AG09319 (cell line): ENCODE data around the gene LTB4R.

Experiments
- DNase-seq: peaks from one replicate; pipeline ENCODE4 v3.0.0-alpha.2; 2010; ENCODE audit warnings: low read depth; ENCODE audit errors: extremely low read depth
- TF ChIP-seq, protein P1 (sequence below): IDR thresholded peaks from 2 replicates; pipeline ENCODE4 v1.5.1; 2011; ENCODE audit warnings: low read depth, mild to moderate bottlenecking, inconsistent platforms, low read length, moderate library complexity

The LTB4R gene

DNA sequence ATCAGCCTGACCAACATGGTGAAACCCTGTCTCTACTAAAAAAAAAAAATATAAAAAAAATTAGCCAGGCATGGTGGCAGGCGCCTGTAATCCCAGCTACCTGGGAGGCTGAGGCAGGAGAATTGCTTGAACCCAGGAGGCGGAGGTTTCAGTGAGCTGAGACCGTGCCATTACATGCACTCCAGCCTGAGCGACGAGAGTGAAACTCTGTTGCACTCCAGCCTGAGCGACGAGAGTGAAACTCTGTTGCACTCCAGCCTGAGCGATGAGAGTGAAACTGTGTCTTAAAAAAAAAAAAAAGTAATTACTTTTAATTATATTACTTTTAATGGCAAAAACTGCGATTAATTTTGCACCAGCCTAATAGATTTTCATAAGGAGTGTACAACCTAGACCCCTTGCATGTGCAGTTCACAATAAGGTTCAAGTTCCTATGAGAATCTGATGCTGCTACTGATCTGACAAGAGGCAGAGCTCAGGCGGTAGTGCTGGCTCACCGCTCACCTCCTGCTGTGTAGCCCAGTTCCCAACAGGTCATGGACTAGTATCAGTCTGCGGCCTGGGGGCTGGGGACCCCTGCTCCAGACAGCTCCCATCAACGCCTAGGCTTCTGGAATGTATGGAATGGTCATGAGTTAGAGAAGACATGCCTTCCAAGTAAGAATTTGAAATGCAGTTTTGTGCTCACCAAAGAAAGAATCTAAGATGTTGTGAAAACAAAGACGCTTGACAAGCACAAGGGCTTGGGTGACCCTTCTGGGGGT, 10.1 kb downstream of the LTB4R start:
- TF ChIP-seq, protein P1, sequence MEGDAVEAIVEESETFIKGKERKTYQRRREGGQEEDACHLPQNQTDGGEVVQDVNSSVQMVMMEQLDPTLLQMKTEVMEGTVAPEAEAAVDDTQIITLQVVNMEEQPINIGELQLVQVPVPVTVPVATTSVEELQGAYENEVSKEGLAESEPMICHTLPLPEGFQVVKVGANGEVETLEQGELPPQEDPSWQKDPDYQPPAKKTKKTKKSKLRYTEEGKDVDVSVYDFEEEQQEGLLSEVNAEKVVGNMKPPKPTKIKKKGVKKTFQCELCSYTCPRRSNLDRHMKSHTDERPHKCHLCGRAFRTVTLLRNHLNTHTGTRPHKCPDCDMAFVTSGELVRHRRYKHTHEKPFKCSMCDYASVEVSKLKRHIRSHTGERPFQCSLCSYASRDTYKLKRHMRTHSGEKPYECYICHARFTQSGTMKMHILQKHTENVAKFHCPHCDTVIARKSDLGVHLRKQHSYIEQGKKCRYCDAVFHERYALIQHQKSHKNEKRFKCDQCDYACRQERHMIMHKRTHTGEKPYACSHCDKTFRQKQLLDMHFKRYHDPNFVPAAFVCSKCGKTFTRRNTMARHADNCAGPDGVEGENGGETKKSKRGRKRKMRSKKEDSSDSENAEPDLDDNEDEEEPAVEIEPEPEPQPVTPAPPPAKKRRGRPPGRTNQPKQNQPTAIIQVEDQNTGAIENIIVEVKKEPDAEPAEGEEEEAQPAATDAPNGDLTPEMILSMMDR = no peak
- DNase-seq = no peak

DNA sequence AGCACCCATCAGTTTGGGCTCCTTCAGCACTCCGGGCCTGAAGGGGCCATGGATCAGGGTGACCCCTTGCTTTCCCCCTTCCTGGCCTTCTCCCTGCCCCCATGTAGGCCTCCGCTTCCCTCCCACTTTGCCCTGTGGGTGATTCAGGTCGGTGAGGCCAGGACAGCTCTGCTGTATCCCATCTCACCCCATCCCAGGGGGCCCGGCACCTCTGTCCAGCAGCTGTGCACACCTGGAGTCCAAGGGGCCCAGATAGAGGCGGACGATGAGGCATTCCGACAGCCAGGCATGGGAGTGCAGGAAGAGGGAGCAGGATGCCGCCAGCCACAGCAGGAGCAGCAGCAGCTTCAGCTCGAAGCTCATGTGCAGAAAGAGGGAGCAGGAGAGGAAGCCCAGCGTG, 11.4 kb downstream of the LTB4R start:
- no peak for DNase-seq
- TF ChIP-seq, protein P1 = no peak

DNA sequence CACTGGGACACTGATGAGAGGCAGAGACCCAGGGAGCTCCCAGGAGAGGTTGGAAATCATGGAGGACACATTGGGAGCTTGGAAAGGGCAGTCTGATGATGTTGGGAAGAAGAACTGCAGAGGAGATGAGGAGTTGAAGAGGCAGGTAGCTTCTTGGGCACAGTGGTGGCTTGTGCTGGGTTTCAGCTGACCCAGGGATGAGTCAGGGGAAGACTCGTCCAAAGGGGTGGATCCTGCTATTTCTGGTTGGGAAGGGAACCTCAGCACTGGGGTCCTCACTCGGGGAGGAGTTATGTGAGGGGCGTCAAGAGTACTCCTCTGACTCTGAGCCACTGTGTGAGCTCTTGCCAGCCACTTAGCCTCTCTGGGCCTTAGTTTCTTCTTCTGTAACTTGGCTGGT, 12.0 kb downstream of the LTB4R start:
- TF ChIP-seq, protein P1 = no peak
- no peak for DNase-seq

DNA sequence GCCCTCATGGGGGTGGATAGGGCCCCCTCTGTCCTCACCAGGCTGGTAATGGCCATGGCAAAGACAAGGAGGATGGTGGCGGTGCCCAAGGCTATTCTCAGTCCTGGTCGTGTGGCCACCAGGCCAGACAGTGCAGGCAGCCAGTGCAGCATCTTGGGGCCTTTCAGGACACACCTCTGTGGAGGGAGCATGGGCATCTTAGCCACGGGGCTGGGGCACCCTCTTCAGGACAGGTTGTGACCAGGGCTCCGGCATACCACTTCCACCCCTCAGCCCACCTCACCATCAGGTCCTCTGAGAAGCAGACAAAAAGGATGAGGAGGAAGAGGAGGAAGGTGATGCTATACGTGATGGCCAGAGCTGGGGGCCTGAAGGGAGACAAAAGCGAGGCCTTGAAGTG, 12.7 kb downstream of the LTB4R start:
- DNase-seq = no peak
- TF ChIP-seq, protein P1 = no peak

DNA sequence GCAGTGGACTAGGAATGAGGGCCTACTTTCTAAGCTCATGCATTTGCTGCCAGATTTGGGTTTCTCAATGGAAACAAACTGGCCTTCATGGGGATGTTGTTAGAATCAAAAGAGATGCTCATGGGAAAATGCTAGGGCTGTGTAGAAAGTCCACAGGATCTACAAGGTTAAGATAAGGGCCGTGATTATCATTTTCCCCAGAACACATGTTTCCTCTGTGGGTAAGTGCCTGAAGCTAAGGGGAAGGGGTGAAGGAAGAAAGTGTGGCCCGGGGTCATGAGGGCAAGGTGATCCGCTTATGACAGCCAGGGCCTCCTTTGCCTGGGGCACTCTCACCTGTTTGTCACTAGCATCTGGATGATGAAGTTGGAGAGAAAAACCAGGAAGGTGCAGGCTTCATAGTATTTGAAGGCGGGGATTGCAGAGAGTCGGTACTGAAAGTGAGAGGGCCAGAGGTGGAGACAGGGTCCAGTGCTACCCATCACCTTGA, 13.8 kb downstream of the LTB4R start:
- DNase-seq = no peak
- TF ChIP-seq, protein P1 = no peak

DNA sequence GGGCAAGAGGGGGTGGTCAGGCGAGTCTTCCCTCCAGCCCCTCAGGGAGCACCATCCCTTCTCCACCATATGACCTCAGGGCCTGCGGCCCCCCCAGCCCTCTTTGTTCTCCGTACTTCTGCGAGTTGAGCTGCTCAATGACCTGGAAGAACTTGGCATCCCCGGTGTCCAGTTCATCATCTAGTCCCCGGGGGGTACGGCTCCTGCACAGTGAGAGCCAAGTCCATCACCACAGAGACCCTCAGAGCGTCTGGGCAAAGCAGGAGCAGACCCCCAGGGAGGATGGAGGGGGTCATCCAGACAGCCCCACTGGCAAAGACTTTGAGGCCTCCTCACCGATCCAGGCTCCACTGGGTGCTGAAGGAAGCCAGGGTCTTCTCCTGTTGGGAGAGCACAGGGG, 14.7 kb downstream of the LTB4R start:
- TF ChIP-seq, protein P1 = no peak
- DNase-seq = no peak

DNA sequence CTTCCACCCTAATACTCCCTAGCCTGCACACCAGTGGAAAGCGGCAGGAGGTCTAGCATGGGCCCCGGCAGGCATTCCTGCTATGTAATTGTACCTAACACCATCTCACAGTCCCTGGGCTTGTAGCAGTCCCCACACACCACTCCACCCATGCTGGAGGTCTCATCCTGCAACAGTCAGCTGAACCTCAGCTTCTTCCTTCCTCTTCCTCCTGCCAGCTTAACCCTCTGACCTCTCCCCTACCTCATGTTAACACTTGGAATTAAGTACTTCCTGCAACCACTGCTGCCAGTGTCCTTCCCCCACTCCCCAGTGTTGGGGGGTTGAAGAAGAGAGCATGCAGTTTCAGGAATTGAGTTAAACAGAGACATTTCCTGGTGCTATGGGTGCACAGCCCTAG, 16.0 kb downstream of the LTB4R start:
- TF ChIP-seq, protein P1 = no peak
- DNase-seq = no peak
